OCI-LY1 (cell line): ENCODE results near the gene GAD1.

Experiments
- CTCF ChIP-seq: fragments of 200-600 bp; sonication (generic), shearing (Covaris generic); IDR thresholded peaks from 2 replicates; pipeline ENCODE4 v1.5.1; 2017; ENCODE audit warnings: mild to moderate bottlenecking, antibody characterized with exemption, low read length, moderate library complexity, mixed read lengths
- EZH2 ChIP-seq: fragments of 200-600 bp; sonication (generic), shearing (Covaris generic); IDR thresholded peaks from 2 replicates; pipeline ENCODE4 v1.8.0; 2017; ENCODE audit warnings: borderline replicate concordance, mixed run types, mild to moderate bottlenecking, antibody characterized with exemption, low read length, moderate library complexity, mixed read lengths

GRCh38 chr2:170851635-170852034 lies 34.9 kb downstream of the GAD1 start:
- TF ChIP-seq CTCF (no peak), EZH2 (no peak)
